HEK293 (cell line): Measurements from ENCODE around the gene MAP4K2.

ENCODE experiments used
- CTCF ChIA-PET: fragments of 350-600 bp; formaldehyde crosslinking; extraction: SDS; loops from one replicate; lab custom pipeline; 2021; ENCODE audit warnings: antibody characterized with exemption; lab: Yijun Ruan, JAX
- POLR2A ChIA-PET: fragments of 300-600 bp; formaldehyde crosslinking; extraction: SDS; loops from one replicate; lab custom pipeline; 2020; ENCODE audit warnings: antibody characterized with exemption, inconsistent platforms; lab: Yijun Ruan, JAX
- H3K27ac ChIP-seq: fragments of 200-500 bp; sonication (Bioruptor generic); 2 replicates; pipeline ENCODE4 v1.5.1; 2014; ENCODE audit warnings: low read depth, low read length, control low read depth, inconsistent platforms; ENCODE audit errors: extremely low read depth
- H3K36me3 ChIP-seq, 2 experiments: fragments of 200-500 bp in 1 of 2; sonication (Bioruptor generic) in 1 of 2; 1 replicate in 1 of 2; 2 replicates in 1 of 2; pipeline ENCODE4 v1.5.1; 2014 to 2017; ENCODE audit warnings: inconsistent platforms in 2 of 2, low read length in 2 of 2; ENCODE audit not compliant: control insufficient read depth in 2 of 2, insufficient read depth in 1 of 2
- H3K4me1 ChIP-seq: fragments of 200-500 bp; sonication (Bioruptor generic); 2 replicates; pipeline ENCODE4 v1.5.1; 2014; ENCODE audit warnings: mild to moderate bottlenecking, low read length, inconsistent platforms; ENCODE audit not compliant: control insufficient read depth, insufficient read depth
- H3K4me3 ChIP-seq: 2 replicates; pipeline ENCODE4 v1.5.1; 2011; ENCODE audit warnings: low read depth, mild to moderate bottlenecking, control low read depth, low read length, moderate library complexity
- H3K9me3 ChIP-seq: fragments of 200-500 bp; sonication (Bioruptor generic); 2 replicates; pipeline ENCODE4 v1.5.1; 2014; ENCODE audit warnings: low read depth, low read length, inconsistent platforms; ENCODE audit not compliant: control insufficient read depth, insufficient read depth
- GLI4 ChIP-seq: fragments of 450-650 bp; formaldehyde crosslinking; IDR thresholded peaks from 2 replicates; pipeline ENCODE4 v1.5.1; 2016; ENCODE audit warnings: missing biosample characterization, missing genetic modification characterization
- MEIS1 ChIP-seq: sonication (generic); formaldehyde crosslinking; IDR thresholded peaks from 2 replicates; pipeline ENCODE4 v1.8.1; 2022; ENCODE audit warnings: missing genetic modification reagents, mild to moderate bottlenecking, borderline replicate concordance
- MYNN ChIP-seq: fragments of 450-650 bp; formaldehyde crosslinking; IDR thresholded peaks from 2 replicates; pipeline ENCODE4 v1.5.1; 2016; ENCODE audit warnings: missing biosample characterization, missing genetic modification characterization, borderline replicate concordance
- PATZ1 ChIP-seq: fragments of 450-650 bp; formaldehyde crosslinking; IDR thresholded peaks from 2 replicates; pipeline ENCODE4 v1.5.1; 2016; ENCODE audit warnings: missing biosample characterization, missing genetic modification characterization
- SP3 ChIP-seq: fragments of 450-650 bp; formaldehyde crosslinking; IDR thresholded peaks from 2 replicates; pipeline ENCODE4 v1.5.1; 2016; ENCODE audit warnings: missing biosample characterization, missing genetic modification characterization
- ZBTB44 ChIP-seq: fragments of 450-650 bp; IDR thresholded peaks from 2 replicates; pipeline ENCODE4 v1.5.1; 2018; ENCODE audit warnings: missing biosample characterization, mild to moderate bottlenecking, missing genetic modification characterization
- ZBTB49 ChIP-seq: fragments of 450-650 bp; formaldehyde crosslinking; IDR thresholded peaks from 2 replicates; pipeline ENCODE4 v1.5.1; 2016; ENCODE audit warnings: missing biosample characterization, missing genetic modification characterization, low read depth
- ZBTB8A ChIP-seq: fragments of 450-650 bp; formaldehyde crosslinking; IDR thresholded peaks from 2 replicates; pipeline ENCODE4 v1.5.1; 2016; ENCODE audit warnings: missing biosample characterization, missing genetic modification characterization
- ZEB2 ChIP-seq: fragments of 450-650 bp; formaldehyde crosslinking; IDR thresholded peaks from 2 replicates; pipeline ENCODE4 v1.5.1; 2016; ENCODE audit warnings: missing biosample characterization, missing genetic modification characterization
- ZNF274 ChIP-seq, 2 experiments: fragments of 200-500 bp in 1 of 2; fragments of 450-650 bp in 1 of 2; sonication (Bioruptor generic) in 1 of 2; formaldehyde crosslinking in 1 of 2; IDR thresholded peaks; 2 replicates each; pipeline versions ENCODE4 v1.5.1 to v1.6.1; 2014 to 2016; ENCODE audit warnings: borderline replicate concordance in 1 of 2, inconsistent platforms in 1 of 2, low read length in 1 of 2, missing biosample characterization in 1 of 2, missing genetic modification characterization in 1 of 2
- ZNF354C ChIP-seq: fragments of 450-650 bp; formaldehyde crosslinking; IDR thresholded peaks from 2 replicates; pipeline ENCODE4 v1.5.1; 2016; ENCODE audit warnings: missing biosample characterization, missing genetic modification characterization, low read depth, borderline replicate concordance
- ZNF394 ChIP-seq: fragments of 450-650 bp; formaldehyde crosslinking; IDR thresholded peaks from 2 replicates; pipeline ENCODE4 v1.5.1; 2016; ENCODE audit warnings: missing biosample characterization, missing genetic modification characterization, mild to moderate bottlenecking, moderate library complexity, borderline replicate concordance
- ZNF398 ChIP-seq: fragments of 450-650 bp; formaldehyde crosslinking; IDR thresholded peaks from 2 replicates; pipeline ENCODE4 v1.5.1; 2017; ENCODE audit warnings: missing biosample characterization, missing genetic modification characterization
- ZNF510 ChIP-seq: fragments of 450-650 bp; formaldehyde crosslinking; IDR thresholded peaks from 2 replicates; pipeline ENCODE4 v1.5.1; 2018; ENCODE audit warnings: mild to moderate bottlenecking, missing genetic modification characterization, missing biosample characterization; ENCODE audit not compliant: insufficient replicate concordance
- ZNF529 ChIP-seq: fragments of 450-650 bp; formaldehyde crosslinking; IDR thresholded peaks from 2 replicates; pipeline ENCODE4 v1.5.1; 2017; ENCODE audit warnings: missing genetic modification characterization, missing biosample characterization; ENCODE audit not compliant: insufficient replicate concordance
- ZNF585B ChIP-seq: fragments of 450-650 bp; formaldehyde crosslinking; IDR thresholded peaks from 2 replicates; pipeline ENCODE4 v1.5.1; 2016; ENCODE audit warnings: missing biosample characterization, missing genetic modification characterization
- ZNF645 ChIP-seq: fragments of 450-650 bp; formaldehyde crosslinking; IDR thresholded peaks from 2 replicates; pipeline ENCODE4; 2016; ENCODE audit warnings: missing biosample characterization, missing genetic modification characterization

MAP4K2 gene

GRCh38 chr11:64789331-64790204 is 13.4 kb downstream of the MAP4K2 start:
- Histone ChIP-seq H3K4me3 (no peak overlapping the region), H3K27ac (no peak overlapping the region)
- CTCF ChIA-PET: interaction anchor here (0.9 to 1.6 kb wide), 2 partner anchors 11 to 57 kb away, joined by 3 read pairs; no protein-coding TSS in a partner anchor
- TF ChIP-seq MEIS1 (CRISPR knock-in tag) (no peak), ZNF645 (no peak), PATZ1 (tag by site-specific recombination) (no peak), SP3 (tag by site-specific recombination) (no peak), ZNF585B (tag by site-specific recombination) (no peak), ZBTB49 (tag by site-specific recombination) (no peak), ZNF398 (tag by site-specific recombination) (no peak), ZBTB8A (tag by site-specific recombination) (no peak), ZNF274 (IDR thresholded peaks at IDR 0.05; ENCODE audit: low read length) (no peak), ZNF274 (tag by site-specific recombination; IDR thresholded peaks at IDR 0.05; ENCODE audit: borderline replicate concordance) (no peak), ZEB2 (tag by site-specific recombination) (no peak), ZNF529 (tag by site-specific recombination) (no peak), MYNN (tag by site-specific recombination) (no peak), ZBTB44 (tag by site-specific recombination) (no peak), GLI4 (tag by site-specific recombination) (no peak), ZNF510 (tag by site-specific recombination) (no peak), ZNF394 (no peak), ZNF354C (tag by site-specific recombination) (no peak)
- TF ChIP-seq, all 188 proteins: peak for 0
- Histone ChIP-seq H3K9me3 (no peaks in the 10 kb centered on the region), H3K36me3 (peaks cover 0 to 13% of the 10 kb centered on the region in 2 experiments; a peak in 1 of 3 replicates), H3K4me1 (no peaks in the 10 kb centered on the region)
- POLR2A ChIA-PET: interaction anchor here (1.2 kb wide), 1 partner anchor 11 kb away, joined by 3 read pairs; the partner anchor contains the start of gene SF1
